Skeletal muscle cell (primary cell): Measurements from ENCODE around the gene SMPD2.

Source experiments
- DNase-seq: peaks from one replicate; pipeline ENCODE4 v3.0.0-alpha.2; 2010; ENCODE audit warnings: low read depth
- H3K4me3 ChIP-seq: 2 replicates; pipeline ENCODE4 v1.5.1; 2011; ENCODE audit warnings: low read depth, mild to moderate bottlenecking, control low read depth, low read length, moderate library complexity

Gene SMPD2

DNA sequence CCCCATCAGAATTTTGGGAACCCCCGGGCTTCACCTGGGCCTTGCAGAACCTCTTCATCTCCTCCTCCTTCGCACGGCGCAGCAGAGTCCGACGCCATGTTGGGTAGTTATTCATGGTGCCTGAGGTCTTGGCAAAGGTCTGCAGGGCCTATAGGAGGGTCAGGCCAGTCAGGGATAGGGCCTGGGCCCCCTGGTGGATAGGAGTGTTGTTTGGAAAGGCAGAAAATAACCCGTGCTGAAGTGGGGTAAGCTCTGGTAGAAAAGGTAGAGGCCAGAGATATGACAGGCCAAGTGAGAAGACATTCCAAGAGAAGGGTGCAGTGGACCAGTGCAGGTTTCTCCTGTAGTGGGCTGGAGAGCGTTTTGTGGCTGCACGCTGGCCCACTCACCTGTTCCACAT lies 4.9 kb downstream of the SMPD2 start:
- DNase-seq = no peak

DNA sequence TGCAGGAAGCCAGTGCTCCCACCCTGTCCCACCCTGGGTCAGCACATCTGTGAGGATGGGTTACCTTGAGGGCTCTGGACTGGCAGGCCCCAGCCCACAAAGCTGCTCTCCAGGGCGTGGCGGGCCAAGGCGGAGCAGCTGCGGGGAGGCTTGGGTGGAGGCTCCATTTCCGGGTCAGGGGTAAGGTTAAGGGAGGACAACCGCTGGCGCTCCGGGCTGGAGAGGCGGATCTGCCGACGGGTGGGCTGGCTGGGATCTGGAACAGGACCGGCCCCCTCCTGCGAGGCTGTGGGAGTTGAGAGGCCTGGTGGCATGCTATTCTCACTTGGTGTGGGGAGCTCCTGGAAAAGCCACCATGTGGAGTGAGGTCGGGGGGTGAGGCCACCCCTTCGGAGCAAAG lies 5.5 kb downstream of the SMPD2 start:
- no peak for DNase-seq
- no peak overlapping the region for H3K4me3 ChIP-seq

More for the DNA sequence above, 4.9 kb downstream of the SMPD2 start:
- H3K4me3 ChIP-seq = no peak overlapping the region

DNA sequence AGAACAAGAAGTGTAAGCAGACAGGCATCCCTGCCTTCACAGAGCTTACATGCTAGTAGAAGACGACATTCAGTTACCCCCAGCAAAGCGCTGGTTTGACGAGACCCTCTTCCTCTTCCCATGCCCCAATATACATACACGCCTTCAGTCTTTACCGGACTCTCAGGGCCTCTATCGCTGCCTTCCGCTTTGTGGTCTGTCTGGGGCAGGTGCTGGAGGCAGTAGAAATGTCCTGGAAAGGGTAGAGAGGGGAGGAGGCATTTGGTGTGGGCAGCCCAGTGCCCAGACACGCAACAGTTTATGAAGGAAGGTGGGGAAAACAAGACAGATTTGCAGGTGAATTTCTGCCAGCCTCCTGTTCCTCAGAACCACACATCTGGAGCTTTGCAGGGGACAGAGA lies 6.0 kb downstream of the SMPD2 start:
- H3K4me3 ChIP-seq = no peak overlapping the region
- no peak for DNase-seq

DNA sequence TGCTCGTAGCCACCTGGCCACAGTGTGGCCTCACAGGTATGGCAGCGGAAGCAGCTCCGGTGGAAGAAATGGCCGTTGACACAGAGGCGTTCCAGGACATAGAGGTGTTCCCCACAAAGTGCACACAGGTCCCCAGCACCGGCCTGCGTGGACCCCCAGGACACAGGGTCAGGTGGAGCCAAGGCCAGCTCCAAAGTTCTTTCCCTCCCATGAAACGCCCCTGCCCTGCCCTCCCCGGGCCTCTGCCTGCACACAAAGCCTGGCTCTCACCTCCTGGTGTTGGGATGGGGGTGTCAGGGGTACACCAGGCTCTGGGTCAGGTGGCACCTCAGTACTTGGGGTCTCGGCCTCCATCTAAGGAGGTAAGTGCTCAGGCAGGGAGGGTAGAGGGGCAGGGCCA lies 6.6 kb downstream of the SMPD2 start:
- DNase-seq = no peak

DNA sequence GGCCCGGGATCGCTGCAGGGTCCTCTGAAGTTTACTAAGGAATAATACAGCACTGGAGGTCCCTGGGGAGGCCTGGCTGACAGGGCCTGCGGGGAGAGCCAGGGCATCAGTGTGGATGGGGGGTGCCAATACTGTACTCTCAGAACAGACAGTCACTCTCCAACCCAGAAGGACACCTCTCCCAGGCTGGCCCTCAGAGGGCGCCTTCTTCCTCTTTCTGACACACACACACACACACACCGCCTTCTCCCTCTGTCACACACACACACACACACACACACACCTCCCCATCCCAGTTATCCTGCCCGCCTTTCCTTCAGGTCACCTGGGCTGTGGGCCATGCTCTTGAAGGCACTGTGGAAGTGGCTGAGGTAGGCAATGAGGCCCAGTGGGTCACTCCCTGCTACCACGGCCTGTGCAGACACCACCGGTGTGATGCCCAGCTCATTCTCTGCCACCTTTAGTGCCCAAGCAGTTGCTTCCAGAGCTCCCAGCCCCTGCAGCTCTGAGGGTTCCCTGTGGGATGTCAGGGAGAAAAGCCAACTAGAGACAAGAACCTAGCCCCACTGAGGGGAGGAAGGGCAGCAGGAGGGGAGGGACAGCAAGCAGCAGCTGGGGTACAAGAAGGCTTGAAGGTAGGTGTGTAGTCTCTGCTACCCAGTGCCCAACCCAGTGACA lies 7.5 kb downstream of the SMPD2 start:
- no peak for DNase-seq
- H3K4me3 ChIP-seq = no peak overlapping the region

More for the DNA sequence above, 6.6 kb downstream of the SMPD2 start:
- no peak overlapping the region for H3K4me3 ChIP-seq

DNA sequence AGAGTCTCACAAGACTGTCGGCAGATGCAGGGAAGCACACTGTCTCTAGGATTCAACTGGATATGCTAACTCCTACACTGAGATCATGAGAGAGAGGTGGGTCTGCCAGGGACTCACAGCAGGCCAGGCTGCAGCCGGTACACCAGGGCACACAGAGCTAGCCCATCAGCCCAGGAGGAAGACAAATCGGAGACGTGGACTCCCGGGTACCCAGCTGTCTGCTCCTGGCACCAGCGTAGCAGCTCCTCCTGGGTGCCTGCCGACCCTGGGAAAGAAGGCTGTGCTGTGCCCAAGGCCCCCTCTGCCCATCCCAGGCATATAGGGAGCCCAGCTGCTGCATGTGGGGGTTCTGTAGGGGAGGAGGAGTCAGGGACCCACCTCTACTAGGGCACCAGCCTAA lies 8.1 kb downstream of the SMPD2 start:
- no peak for DNase-seq
- H3K4me3 ChIP-seq = no peak overlapping the region

DNA sequence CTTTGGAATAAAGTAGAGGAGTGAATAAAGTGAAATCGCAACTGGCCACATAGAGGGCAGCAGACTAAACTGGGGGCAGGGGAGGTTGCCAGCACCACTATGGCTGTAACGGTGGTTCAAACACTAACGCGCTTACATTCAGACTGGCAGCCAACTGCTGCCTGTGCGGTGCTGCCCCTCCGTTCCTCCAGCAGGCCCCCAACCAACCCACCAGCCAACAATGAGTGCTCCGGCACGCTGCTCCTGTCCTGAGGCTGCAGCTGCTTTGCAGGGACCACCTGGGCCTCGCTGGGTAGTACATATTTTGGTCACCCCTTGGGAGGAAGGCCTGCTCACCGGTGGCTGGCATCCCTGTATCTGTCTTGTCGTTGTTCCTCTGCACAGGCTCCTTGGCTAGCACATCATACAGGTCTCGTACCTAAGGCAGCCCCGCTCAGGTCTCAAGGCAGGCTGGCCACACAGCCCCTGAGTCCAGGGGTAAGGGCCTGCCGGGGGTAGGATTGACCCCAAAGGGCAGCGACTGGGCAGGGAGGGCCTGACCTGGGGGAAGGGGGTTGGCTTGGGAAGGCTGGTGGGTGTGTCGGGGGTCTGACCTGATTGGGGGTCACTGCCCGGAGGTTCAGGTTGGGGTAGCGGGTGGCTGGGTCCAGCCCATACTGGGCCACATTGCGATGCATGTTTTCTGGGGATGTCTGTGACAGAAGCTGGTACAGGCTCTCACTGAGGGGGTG lies 8.7 kb downstream of the SMPD2 start:
- no peak for DNase-seq
- H3K4me3 ChIP-seq = no peak overlapping the region

DNA sequence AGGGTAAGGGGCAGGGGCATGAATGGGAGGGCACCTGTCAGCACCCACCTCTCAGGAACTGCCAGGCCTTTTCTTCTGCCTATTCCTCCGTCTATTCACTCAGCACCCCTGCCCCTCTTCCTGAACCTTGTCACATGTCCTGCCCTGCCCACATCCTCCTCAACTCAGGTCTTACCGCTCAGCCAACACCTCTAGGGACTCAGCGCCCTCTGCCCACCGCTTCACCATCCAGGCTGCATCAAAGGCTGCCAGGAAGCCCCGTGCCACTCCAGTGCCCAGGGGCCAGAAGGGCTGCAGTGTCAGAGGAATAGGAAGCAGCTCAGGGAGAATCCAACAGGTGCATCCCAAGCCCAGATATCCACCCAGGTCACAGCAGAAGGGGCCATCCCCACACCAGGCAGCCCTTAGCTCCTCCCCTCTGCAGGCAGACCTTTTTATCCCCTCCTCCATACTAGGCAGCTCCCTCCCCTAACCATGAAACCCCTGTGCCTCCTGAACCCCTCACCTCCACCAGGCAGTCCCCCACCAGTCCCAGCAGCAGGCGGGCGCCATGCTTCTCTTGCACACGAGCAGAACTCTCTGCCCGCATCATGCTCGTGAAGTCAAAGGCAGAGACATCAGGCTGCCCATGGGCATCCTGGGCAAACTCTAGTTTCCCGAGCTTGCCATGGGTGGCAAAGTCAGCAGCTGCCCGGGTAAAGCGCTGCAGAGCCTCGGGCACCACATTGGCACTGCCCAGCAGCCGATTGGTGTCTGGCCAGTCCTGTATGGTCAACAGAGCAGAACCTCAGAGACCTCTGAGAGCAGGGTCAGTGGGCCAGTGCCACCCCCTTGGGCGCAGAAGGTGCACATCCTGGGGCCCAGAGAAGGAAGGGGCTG lies 9.5 kb downstream of the SMPD2 start:
- no peak for DNase-seq
- H3K4me3 ChIP-seq = no peak overlapping the region

DNA sequence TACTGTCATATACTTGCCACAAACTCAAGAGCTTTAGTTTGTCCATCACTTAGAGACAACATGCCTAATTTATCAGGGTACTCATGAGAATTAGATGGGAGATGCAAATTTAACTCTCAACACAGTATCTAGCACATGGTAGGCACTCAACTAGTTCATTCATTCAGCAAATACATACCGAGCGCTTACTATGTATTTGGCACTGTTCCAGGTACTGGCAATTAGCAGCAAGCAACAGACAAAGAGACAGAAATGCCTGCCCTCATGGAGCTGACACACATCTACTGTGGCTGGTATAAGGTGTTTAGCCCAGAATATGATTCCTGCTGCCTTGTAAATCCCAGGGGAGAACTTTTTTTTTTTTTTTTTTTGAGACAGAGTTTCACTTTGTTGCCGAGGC lies 10.3 kb downstream of the SMPD2 start:
- no peak for DNase-seq
- no peak overlapping the region for H3K4me3 ChIP-seq

DNA sequence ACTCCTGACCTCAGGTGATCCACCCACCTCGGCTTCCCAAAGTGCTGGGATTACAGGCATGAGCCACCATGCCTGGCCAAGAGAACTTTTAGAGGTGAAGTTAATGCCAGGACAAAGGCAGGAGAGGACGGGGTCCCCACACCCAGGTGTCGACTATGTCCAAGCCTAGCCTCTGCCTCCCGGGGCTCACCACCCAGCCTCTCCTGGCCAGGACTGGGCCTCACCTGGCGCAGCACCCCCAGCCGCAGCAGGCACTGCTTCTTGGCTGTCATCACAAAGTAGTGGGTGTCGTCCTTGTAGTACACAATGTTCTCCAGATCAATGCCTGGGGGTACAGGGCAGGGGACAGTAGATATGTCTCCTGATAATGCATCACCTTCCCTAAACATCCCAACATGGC lies 10.9 kb downstream of the SMPD2 start:
- no peak for DNase-seq
- H3K4me3 ChIP-seq = no peak overlapping the region

DNA sequence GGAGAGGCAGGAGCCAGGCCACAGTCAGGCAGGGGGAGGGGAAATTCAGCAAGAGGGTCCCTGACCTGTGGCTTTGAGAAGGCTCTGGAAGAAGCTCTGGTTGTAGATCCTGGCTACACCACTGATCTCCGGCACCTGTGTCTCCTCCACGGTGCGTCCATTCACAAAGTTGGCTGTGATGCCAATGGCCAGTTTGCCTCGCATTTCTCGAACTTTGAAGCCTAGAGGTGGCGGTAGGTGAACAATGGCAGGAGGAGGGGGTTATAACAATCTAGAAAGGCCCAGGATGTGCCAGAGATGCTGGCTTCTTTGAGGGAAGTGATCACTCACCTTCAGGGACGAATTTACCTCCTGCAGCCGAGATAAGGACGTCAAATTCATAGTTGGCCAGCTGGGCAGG lies 11.7 kb downstream of the SMPD2 start:
- no peak for DNase-seq
- no peak overlapping the region for H3K4me3 ChIP-seq

DNA sequence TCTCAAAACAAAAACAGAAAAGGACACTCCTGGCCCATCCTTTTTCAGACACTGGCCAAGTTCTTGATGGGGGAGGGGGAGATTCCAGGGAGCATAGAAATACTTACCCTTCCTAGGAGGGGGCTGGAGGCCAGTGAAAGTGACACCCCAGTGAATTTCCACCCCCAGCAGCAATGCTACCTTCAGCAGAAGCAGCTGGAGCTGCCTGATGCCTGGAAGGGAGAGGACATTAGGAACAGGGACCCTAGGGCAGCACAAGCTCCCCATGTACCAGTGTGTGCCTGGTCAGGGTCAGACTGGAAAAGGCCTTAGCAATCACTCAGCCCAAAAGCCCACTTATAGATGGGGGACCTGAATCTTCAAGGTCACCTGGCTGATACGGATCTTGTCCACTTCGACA lies 12.6 kb downstream of the SMPD2 start:
- DNase-seq = no peak
- H3K4me3 ChIP-seq = no peak overlapping the region

DNA sequence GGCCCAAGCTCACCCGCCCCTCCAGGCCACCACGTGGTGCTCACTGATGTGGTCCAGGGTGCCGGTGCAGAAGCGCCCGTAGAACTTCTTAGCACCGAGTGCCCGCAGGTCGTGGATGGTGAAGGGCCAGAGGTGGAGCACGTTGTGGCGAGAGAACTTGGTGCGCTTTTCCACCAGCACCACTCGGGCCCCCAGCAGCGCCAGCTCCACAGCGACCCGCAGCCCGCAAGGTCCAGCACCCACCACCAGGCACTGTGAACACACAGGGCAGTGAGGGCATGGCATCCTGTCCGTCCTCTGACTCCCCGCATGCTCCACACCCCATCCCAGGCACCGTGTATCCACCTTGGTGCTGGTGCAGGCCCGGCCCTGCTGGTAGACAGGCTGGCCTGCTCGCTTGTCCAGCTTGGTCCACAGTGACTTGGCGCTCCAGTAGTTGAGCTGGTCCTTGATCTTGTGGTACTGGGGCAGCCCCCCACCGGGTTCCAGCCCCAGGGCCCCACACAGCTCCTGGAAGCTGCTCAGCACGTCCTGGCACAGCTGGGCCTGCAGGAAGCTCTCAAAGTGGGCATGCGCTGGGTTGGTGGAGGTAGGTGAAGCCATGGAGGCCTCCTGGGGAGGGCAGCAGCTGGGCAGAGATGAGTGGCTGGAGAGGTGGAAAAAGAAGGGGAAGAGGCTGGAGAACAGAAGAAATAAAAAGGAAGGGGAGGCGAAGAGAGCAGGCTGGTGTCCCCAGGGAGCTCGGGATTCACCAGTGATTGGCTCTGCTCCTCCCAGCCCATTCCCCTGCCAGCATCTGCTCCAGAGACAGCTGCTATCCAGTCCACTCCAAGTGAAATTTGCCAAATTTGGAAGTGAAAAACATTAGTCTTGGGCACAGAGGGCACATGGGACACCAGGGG lies 13.3 kb downstream of the SMPD2 start:
- no peak for DNase-seq
- peak overlapping the region; percentile 89 for H3K4me3 ChIP-seq

DNA sequence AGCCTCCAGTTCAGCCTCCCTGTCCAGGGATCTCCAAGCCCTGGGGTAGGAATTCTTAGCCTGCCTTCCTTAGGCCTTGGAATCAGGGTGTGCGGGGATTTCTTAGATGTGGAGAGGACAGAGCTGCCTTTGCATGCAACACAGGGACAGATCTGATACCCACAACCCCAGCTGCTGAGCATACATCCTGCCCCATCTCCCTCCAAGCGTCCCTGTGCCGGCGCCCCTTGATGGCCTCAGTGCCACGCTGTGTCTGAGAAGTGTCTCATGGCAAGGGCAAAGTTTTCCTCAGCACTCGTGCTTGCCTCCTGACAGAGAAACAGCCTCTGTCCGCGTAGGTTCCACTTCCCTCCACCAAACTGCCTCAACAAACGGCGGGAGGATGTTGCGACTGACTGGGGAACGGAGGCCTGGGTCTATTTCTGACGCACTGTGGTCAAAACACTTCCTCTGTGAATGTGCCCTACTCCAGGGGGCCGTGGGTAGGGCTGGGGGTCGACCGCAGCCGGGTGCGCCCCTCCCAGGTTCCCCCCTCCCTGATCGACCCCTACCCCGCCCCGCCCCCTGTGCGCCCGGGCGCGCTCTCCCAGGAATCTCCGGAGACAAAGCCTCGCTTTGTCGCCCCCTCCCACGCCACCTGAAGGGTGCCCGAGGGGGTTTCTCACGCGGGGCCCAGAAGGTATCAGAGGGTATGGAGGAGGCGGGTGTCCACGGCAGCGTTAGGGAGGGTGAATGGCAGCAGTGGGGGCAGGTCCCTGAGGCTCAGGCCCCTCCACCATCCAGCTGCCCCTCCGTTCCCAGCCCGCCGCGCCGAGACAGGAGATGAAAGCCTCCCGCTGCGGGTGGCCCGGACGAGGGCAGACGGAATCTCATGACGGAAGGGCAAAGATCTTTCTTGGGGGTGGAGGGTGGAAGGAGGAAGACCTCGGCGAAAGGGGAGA lies 14.2 kb downstream of the SMPD2 start:
- no peak for DNase-seq
- peak overlapping the region; percentile 89 for H3K4me3 ChIP-seq

DNA sequence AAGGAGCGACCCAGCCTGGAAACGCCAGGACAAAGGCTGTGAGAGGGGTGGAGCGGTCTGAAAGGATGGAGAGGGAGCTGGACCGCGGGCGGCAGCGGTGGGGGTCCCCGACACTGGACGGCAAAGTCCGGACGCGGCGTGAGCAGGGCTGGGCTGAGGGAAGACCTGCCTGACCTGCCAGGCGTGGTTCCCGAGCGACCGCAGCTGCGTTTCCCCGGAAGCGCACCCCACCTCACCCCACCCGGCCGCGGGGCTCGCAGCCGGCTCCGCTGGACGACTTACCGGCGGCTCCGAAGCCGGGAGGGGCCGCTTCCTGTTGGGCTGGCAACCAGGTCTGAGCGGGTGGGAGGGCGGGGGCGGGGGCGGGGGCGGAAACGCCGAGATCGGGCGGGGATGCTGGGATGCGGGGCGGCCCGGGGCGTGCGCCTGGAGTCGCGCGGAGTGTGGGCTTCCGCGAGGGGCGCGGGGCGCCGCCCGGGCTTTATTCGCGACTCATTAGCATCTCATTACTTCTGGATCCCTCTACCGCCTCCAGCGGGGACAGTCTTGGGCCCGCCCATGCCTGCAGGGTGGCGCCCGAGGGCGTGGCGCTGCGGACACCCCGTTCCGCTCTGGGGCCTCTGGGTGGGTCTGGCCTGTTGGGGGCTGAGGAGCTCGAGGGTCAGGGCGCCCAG lies 15.1 kb downstream of the SMPD2 start, which contains the start of gene MICAL1:
MICAL1 (minus strand) TSS at position 336 of the 674 bp plus-strand sequence. CDS start 1,576 bp downstream, outside the sequence.
- H3K4me3 ChIP-seq = peak within 1 kb of the TSS; percentile 89
- DNase-seq = no peak

DNA sequence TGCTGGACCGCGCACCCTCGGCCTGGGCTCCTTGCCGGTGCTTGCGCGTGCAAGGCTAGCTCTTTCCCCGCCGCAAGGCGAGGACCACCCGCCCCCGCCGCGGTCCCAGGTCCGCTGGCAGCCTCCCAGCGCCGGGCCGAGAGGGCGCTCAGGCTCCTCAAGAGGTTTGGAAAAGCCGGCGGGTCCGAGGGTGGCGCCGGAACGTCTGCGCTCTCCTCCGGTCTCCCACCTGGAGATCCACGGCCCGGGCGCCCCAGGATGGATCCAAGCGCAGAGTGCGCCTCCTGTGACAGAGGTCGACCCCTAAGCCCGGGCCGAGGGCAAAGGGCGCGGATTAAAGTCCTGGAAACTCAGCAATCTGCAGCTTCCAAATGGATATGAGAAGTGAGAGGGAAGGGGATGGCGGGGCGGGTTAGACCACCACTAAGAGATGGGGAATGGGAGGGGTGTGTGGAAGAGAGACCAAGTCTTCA lies 15.6 kb downstream of the SMPD2 start:
- no peak for DNase-seq
- peak overlapping the region; percentile 89 for H3K4me3 ChIP-seq

DNA sequence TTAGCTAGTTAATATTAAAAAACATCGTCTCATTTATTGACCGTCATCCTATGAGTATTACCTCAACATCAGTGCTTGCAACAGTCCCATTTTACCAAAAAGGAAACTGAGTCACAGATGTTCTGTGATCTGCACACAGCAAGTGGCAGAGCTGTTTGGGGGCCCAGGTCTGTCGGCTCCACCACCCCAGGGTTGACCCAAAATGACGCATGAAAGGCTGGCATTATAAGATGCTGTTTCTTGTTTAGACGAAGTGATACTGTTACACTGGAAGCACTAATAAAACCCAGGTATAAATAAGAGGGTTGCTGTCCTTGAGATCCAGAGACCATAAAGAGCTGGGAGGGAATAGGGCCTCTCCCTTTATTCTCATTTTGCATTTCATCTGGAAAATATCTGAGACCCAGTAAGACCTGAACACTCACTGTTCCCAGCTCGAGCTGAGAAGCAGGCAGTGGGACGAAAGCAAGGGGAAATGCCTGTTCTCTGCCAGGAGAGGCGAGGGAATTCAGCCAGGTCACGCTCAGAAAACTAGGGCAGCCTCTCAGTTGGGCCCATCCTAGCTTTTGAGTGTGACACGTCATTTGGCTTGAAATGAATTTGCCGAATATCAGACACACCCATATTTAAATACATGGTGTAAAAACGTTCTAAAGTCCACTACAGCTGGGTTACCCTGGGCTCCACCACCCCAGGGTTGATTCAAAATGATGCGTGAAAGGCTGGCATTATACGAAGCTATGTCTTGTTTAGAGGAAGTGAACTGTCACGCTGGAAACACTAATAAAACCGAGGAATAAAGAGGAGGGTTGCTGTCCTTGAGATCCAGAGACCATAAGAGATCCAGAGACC lies 16.4 kb downstream of the SMPD2 start:
- no peak for DNase-seq
- H3K4me3 ChIP-seq = peak overlapping the region; percentile 89
